NCI-H2107 treated with DMSO at 0.1 percent for 48 hours (cell line): ENCODE results near the gene ZNF830.
"Not testable (repeated sequence)": the region's sequence is repeated elsewhere in the genome, so short reads cannot be mapped to it uniquely, and the experiment has no call there.

ENCODE experiments used
- DNase-seq: peaks from one replicate; lab custom pipeline; 2025; ENCODE audit not compliant: unreplicated experiment; lab: John Stamatoyannopoulos, UW

Gene ZNF830, protein sequence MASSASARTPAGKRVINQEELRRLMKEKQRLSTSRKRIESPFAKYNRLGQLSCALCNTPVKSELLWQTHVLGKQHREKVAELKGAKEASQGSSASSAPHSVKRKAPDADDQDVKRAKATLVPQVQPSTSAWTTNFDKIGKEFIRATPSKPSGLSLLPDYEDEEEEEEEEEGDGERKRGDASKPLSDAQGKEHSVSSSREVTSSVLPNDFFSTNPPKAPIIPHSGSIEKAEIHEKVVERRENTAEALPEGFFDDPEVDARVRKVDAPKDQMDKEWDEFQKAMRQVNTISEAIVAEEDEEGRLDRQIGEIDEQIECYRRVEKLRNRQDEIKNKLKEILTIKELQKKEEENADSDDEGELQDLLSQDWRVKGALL

GRCh38 chr17:34961093-34961911 is at the start of gene ZNF830, which contains the start of gene CCT6B:
Gene ZNF830, plus strand, starts transcription at chr17:34961540. Its CDS starts 27 bp downstream, at chr17:34961567.
Gene CCT6B, minus strand, starts transcription at chr17:34961460. Its CDS starts 67 bp downstream, at chr17:34961393.
- peak; percentile 81 for DNase-seq

DNA sequence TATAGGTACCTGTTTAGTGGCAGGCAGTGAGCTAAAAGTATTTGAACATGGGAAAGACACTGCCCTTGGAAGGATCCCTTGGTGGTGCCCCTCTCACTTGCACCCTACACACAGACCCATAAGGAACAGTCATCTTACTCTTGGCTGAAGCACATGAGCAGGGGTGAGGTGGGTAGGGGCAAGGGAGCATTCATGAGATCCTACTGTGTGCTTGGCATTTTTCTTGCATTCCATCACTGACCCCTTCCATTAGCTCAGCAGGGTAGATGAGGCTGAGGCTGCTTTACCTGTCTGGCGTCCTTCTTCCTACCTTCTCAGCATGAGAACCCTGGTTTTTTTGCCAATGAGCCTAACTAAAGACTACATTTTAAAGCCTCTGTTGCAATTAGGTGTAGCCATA is 48.3 kb upstream of the ZNF830 start:
- no peak for DNase-seq

DNA sequence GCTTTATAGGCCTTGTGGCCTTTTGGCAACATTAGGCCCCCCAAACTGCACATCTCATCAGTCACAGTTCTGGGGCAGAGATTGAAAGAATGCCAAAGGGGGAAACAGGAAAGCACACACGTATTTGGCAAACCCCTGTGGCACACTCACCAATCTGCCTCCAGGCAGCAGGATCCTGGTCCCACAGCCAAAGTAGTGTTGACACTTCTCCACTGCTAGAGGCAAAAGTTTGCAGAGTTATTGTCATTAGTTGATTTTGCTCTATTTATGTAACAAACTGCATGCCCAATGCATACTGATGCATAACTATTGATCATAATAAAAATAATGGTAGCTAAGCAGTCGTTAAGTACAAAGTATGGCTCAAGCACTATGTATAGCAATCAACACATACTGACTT is 45.2 kb upstream of the ZNF830 start:
- DNase-seq, result no peak

GRCh38 chr17:34917381-34917780 is 44.0 kb upstream of the ZNF830 start:
- no peak for DNase-seq

- DNase-seq, result no peak
Observed at GRCh38 chr17:34920676-34921075, 40.7 kb upstream of the ZNF830 start.

DNA sequence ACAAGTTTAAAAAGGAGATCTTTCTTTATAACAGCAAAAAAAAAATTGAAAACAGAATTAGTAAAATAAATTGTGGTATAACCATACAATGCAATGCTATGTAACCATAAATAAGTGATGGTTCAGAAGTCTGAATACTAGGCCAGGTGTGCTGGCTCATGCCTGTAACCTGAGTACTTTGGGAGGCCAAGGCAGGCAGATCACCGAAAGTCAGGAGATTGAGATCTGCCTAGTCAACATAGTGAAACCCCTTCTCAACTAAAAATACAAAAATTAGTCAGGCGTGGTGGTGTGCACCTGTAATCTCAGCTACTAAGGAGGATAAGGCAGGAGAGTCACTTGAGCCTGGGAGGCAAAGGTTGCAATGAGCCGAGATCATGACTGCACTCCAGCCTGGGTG is 34.7 kb upstream of the ZNF830 start:
- DNase-seq, result no peak

GRCh38 chr17:34930283-34930682 is 31.1 kb upstream of the ZNF830 start:
- no peak for DNase-seq

DNA sequence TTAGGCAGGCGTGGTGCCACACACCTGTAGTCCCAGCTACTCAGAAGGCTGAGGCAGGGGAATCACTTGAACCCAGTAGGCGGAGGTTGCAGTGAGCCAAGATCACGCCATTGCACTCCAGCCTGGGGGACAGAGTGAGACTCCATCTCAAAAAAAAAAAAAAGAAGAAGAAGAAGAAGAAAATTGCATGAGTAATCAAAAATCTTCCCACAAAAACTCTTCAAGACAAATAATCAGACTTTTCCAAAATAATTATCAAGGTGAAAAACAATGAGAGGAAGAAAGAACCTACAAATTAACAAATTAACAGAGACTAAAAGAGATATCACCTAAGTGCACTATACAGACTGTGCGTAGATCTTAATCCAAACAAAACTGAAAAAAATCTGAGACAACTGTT is 10.6 kb upstream of the ZNF830 start:
- not testable (repeated sequence) for DNase-seq

GRCh38 chr17:34958438-34958837 is 2.9 kb upstream of the ZNF830 start:
- no peak for DNase-seq

DNA sequence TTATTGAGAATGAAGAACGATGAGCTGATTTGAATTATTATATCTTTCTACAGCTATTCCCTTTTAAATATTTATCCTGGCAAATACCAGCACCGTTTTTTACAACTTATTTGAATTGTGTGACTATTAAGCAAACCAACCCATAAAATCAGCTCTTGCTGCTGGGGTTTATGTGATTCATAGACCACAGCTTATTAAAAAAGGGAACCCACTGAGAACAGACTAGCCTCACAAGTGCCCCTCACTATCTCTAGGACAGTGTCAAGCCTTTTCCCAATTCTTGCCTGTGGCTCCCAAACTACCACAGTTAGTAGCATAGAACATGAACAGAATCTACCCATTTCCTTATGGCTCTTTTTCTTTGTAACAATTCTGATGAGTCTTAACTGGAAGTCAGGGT is 12.8 kb downstream of the ZNF830 start:
- DNase-seq, result no peak

- DNase-seq, result no peak
Observed at GRCh38 chr17:34974794-34975785, 13.8 kb downstream of the ZNF830 start.

DNA sequence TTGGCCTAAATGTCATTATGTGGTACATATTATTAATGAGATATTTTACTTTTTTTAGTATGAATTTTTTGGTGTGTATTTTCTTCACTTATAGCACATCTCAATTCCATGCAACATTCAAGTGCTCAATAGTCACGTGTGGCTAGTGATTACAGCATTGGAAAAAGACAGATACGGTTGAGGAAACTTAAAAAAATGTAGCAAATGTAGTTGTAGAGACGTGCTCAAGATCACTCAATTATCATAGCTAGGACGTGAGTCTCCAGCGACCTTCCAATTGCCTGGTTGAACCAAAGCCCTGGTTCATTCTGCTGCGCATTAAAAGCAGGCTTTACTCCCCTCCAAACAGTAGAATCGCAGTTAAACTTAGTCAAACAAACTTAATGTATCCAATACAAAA is 17.8 kb downstream of the ZNF830 start:
- no peak for DNase-seq

- no peak for DNase-seq
Observed at GRCh38 chr17:34979650-34980352, 18.5 kb downstream of the ZNF830 start.

DNA sequence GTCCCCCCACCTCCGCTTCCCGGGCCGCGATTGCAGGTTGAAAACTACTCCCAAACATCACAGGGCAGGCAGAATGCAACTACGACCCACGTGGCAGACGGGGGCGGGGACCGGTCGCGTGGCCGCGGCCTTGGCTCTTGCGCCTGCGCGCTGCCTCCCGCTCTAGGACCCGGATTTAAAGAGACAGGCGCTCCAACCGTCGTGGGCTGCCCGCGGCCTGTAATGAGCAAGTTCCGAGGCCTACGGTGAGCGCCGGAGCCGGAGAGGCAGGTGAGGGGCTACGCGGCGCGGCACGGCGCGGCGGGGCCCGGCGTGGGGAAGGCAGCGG is 19.0 kb downstream of the ZNF830 start, which contains the start of gene LIG3:
Gene LIG3 (plus strand): TSS at position 160 of the 328 bp plus-strand sequence. CDS start 2,494 bp downstream, outside the sequence.
- peak; percentile 83 for DNase-seq

DNA sequence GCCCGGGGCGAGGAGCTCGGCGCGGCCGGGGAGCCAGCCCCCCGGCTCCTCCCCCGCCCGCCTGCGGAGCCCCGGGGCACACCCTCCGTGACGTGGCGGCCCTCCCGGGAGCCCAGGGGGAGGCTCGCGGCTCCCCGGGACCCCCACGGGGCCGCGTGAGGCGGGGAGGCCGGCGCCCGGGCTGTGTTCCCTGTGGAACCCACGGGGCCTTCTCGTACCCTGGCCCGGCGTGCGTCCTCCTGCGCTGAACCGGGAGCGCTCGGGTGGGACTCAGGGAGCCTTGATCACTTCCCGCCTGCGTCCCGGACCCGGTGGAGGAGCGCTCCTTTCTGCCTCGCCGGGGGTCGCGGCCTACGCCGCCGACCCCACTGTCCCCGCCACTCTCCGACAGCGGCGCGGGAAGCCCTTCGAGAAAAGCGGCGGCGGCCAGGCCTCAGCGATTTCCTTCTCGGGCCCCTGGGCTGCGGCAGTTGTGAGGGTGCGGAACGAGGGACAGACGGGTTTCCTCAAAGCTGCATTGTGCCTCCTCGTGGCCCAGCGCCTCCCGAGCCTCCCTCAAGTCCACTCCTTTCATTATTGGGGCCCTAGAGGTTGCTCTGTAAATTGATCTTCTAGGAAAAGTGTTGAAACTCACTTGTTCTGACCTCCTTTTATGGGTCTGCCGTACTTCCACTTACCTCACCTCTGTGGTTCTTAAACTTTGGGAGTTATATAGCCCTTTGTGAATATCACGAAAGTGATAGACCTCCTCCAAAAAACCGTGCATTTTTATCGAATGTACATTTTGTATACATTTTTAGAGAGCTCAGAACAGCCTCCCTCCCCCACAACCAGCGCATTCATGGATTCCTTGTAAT is 19.6 kb downstream of the ZNF830 start:
- peak; percentile 29 for DNase-seq

DNA sequence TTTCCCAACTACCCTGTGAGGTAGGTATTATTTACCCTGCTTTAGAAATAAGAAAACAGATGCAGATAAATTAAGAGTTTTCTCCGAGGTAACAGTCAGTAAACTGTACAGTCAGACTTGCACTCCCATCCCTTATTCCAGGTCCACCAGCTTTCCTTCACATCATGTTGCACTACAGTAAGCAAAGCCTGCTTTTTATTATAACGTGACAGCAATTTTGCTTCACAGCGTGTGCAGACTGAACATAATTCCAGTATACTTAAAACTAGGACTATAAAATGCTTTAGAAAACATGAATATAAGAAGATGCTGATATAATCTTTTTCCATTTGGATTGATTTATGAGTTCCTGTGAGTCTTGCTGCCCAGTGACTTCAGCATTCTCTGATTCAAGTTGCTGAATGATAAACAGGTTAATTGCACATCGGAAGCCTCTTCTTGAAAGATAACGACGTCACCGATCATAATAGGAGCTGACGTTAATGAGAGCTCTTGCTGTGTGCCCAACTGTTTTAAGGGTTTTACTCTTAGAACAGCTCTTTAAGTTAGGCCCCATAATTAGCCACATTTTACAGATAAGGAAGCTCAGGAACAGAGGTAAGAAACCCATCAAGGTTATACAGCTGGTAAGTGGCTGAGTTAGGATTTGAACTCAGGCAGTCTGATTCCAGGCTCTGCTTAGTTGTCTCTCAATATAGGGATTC is 20.4 kb downstream of the ZNF830 start:
- DNase-seq, result peak; percentile 8

DNA sequence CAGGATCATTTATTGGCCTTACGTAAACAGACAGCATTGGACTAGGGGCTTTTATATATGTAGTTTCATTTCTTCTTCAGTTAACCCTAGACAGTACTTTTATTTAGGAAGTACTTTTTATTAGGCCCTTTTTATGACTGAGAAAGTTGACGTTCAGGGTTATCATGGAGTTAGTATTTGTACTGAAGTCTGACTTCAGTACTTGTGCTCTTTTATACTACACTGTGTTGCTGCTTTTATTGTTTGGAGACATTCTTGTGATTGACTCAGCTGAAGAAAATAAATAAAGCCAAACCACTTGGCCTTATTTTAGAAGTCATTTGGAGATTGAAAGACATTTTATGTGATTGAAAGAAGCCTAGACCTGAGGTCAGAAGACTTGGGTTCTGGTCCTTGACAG is 25.9 kb downstream of the ZNF830 start:
- DNase-seq, result no peak

GRCh38 chr17:34988644-34989043 is 27.3 kb downstream of the ZNF830 start:
- no peak for DNase-seq

DNA sequence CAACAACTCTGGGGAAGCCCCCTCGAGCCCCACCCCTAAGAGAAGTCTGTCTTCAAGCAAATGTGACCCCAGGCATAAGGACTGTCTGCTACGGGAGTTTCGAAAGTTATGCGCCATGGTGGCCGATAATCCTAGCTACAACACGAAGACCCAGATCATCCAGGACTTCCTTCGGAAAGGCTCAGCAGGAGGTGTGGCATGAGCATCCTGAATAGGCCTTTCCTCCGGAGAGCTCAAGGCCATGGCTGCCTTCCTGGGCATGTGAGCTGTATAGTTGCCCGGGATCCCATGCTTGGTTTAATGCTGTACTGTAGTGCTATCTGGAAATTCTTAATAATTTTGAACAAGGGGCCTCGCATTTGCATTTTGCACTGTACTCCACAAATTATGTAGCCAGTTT is 28.1 kb downstream of the ZNF830 start:
- DNase-seq, result no peak
